ENCODE data around the gene CLASRP.

Gene CLASRP

GRCh38 chr19:45045671-45046353 is 7.0 kb downstream of the CLASRP start:
- peak overlapping the region; percentile 96 for H3K27ac ChIP-seq (ENCODE audit: low read depth, low read length)
- peaks cover 78% of the 10 kb centered on the region for H3K79me2 ChIP-seq (ENCODE audit: insufficient read depth, low read length)
- H2AFZ ChIP-seq (ENCODE audit: low read depth, low read length, severe bottlenecking): no peak overlapping the region
- TF ChIP-seq CTCF (IDR thresholded peaks at IDR 0.05; ENCODE audit: insufficient read depth, low read length, poor library complexity, severe bottlenecking) (no peak), EZH2phosphoT487 (conservative IDR thresholded peaks at IDR 0.05; ENCODE audit: low read length) (no peak)
- no peaks in the 10 kb centered on the region for H4K20me1 ChIP-seq (ENCODE audit: low read depth, low read length)
- peak overlapping the region; percentile 95 for H3K4me2 ChIP-seq (ENCODE audit: low read depth, low read length, poor library complexity, severe bottlenecking)
- H3K9me2 ChIP-seq (replicated peaks; ENCODE audit: insufficient read depth, low read length): no peaks in the 10 kb centered on the region
- H3K9me3 ChIP-seq (ENCODE audit: insufficient read depth, low read length): no peaks in the 10 kb centered on the region
- no peak overlapping the region for H3K4me3 ChIP-seq (ENCODE audit: insufficient read depth, low read length, poor library complexity, severe bottlenecking)
- no peaks in the 10 kb centered on the region for H3K36me3 ChIP-seq (ENCODE audit: low read length)
- peaks cover 21% of the 10 kb centered on the region for H3F3A ChIP-seq (ENCODE audit: insufficient read depth)
- H3K27me3 ChIP-seq (ENCODE audit: low read length): no peaks in the 10 kb centered on the region
- peak overlapping the region; percentile 60; the same call in 1 of the 2 replicates for H3K9ac ChIP-seq (ENCODE audit: low read length)

- H4K20me1 ChIP-seq (ENCODE audit: low read depth, low read length): no peaks in the 10 kb centered on the region
These were observed 7.5 kb downstream of the CLASRP start for GRCh38 chr19:45046355-45046754.

GRCh38 chr19:45047188-45047797 is 8.4 kb downstream of the CLASRP start:
- Histone ChIP-seq H3K79me2 (ENCODE audit: insufficient read depth, low read length) (peaks cover 79% of the 10 kb centered on the region), H3K27me3 (ENCODE audit: low read length) (no peaks in the 10 kb centered on the region), H4K20me1 (ENCODE audit: low read depth, low read length) (no peaks in the 10 kb centered on the region), H3K36me3 (ENCODE audit: low read length) (no peaks in the 10 kb centered on the region), H3F3A (ENCODE audit: insufficient read depth) (peaks cover 21% of the 10 kb centered on the region), H2AFZ (ENCODE audit: low read depth, low read length, severe bottlenecking) (no peak overlapping the region), H3K9ac (ENCODE audit: low read length) (peak overlapping the region; percentile 60), H3K27ac (ENCODE audit: low read depth, low read length) (peak overlapping the region; percentile 96), H3K9me2 (replicated peaks; ENCODE audit: insufficient read depth, low read length) (no peaks in the 10 kb centered on the region), H3K9me3 (ENCODE audit: insufficient read depth, low read length) (no peaks in the 10 kb centered on the region), H3K4me3 (ENCODE audit: insufficient read depth, low read length, poor library complexity, severe bottlenecking) (peak overlapping the region; percentile 52), H3K4me2 (ENCODE audit: low read depth, low read length, poor library complexity, severe bottlenecking) (peak overlapping the region; percentile 95)
- TF ChIP-seq CTCF (IDR thresholded peaks at IDR 0.05; ENCODE audit: insufficient read depth, low read length, poor library complexity, severe bottlenecking) (no peak), EZH2phosphoT487 (conservative IDR thresholded peaks at IDR 0.05; ENCODE audit: low read length) (no peak)

More at GRCh38 chr19:45046355-45046754, 7.5 kb downstream of the CLASRP start:
- peak overlapping the region; percentile 96 for H3K27ac ChIP-seq (ENCODE audit: low read depth, low read length)
- H2AFZ ChIP-seq (ENCODE audit: low read depth, low read length, severe bottlenecking): no peak overlapping the region
- peak overlapping the region; percentile 95 for H3K4me2 ChIP-seq (ENCODE audit: low read depth, low read length, poor library complexity, severe bottlenecking)
- no peaks in the 10 kb centered on the region for H3K27me3 ChIP-seq (ENCODE audit: low read length)
- no peaks in the 10 kb centered on the region for H3K9me2 ChIP-seq (replicated peaks; ENCODE audit: insufficient read depth, low read length)
- peak overlapping the region; percentile 52 for H3K4me3 ChIP-seq (ENCODE audit: insufficient read depth, low read length, poor library complexity, severe bottlenecking)
- peaks cover 79% of the 10 kb centered on the region for H3K79me2 ChIP-seq (ENCODE audit: insufficient read depth, low read length)
- H3F3A ChIP-seq (ENCODE audit: insufficient read depth): peaks cover 21% of the 10 kb centered on the region
- no peak for TF ChIP-seq EZH2phosphoT487 (conservative IDR thresholded peaks at IDR 0.05; ENCODE audit: low read length)
- no peak for TF ChIP-seq CTCF (IDR thresholded peaks at IDR 0.05; ENCODE audit: insufficient read depth, low read length, poor library complexity, severe bottlenecking)
- H3K36me3 ChIP-seq (ENCODE audit: low read length): no peaks in the 10 kb centered on the region
- H3K9me3 ChIP-seq (ENCODE audit: insufficient read depth, low read length): no peaks in the 10 kb centered on the region
- peak overlapping the region; percentile 60 for H3K9ac ChIP-seq (ENCODE audit: low read length)

Measured in SU-DHL-6 (cell line).